H9 (cell line): ENCODE data around the gene SEC22B. TPM values are rescaled to one million over a fixed set of nuclear protein-coding genes. Genes with fewer than 3 reads are reported as not detected.
"Not testable (repeated sequence)": the region's sequence is repeated elsewhere in the genome, so short reads cannot be mapped to it uniquely, and the experiment has no call there.

Experiments
- DNase-seq: peaks from one replicate; pipeline ENCODE4 v3.0.0-alpha.2; 2017
- H2AFZ ChIP-seq: one replicate; pipeline ENCODE4 v1.6.1; 2013; ENCODE audit warnings: mild to moderate bottlenecking, low read length, control low read depth, moderate library complexity
- H2AK5ac ChIP-seq: 2 replicates; pipeline ENCODE4 v1.6.1; 2013; ENCODE audit warnings: low read length, control low read depth, mixed read lengths; ENCODE audit not compliant: insufficient read length
- H2BK120ac ChIP-seq: one replicate; pipeline ENCODE4 v1.6.1; 2013; ENCODE audit warnings: low read depth, mild to moderate bottlenecking, low read length, control low read depth, inconsistent platforms; ENCODE audit not compliant: poor library complexity, severe bottlenecking
- H2BK12ac ChIP-seq: 2 replicates; pipeline ENCODE4 v1.6.1; 2013; ENCODE audit warnings: low read length, control low read depth, mixed read lengths, low read depth; ENCODE audit not compliant: insufficient read length
- H2BK15ac ChIP-seq: 2 replicates; pipeline ENCODE4 v1.6.1; 2013; ENCODE audit warnings: low read depth, low read length, control low read depth
- H2BK20ac ChIP-seq: one replicate; pipeline ENCODE4 v1.6.1; 2013; ENCODE audit warnings: low read depth, mild to moderate bottlenecking, low read length, control low read depth, inconsistent platforms; ENCODE audit not compliant: poor library complexity, severe bottlenecking
- H2BK5ac ChIP-seq: 2 replicates; pipeline ENCODE4 v1.6.1; 2013; ENCODE audit warnings: low read length, control low read depth, mixed read lengths; ENCODE audit not compliant: insufficient read length
- H3K14ac ChIP-seq: 2 replicates; pipeline ENCODE4 v1.6.1; 2013; ENCODE audit warnings: low read length, control low read depth; ENCODE audit not compliant: insufficient read depth
- H3K18ac ChIP-seq: 2 replicates; pipeline ENCODE4 v1.6.1; 2013; ENCODE audit warnings: low read depth, mild to moderate bottlenecking, mixed read lengths, low read length, control low read depth; ENCODE audit not compliant: insufficient read length
- H3K23ac ChIP-seq: 2 replicates; pipeline ENCODE4 v1.6.1; 2013; ENCODE audit warnings: low read length, control low read depth, mixed read lengths, low read depth; ENCODE audit not compliant: insufficient read length
- H3K23me2 ChIP-seq: 2 replicates; pipeline ENCODE4 v1.6.1; 2013; ENCODE audit warnings: low read depth, mild to moderate bottlenecking, mixed read lengths, low read length, control low read depth; ENCODE audit not compliant: insufficient read length, poor library complexity, severe bottlenecking
- H3K27ac ChIP-seq: 2 replicates; pipeline ENCODE4 v1.5.1; 2013; ENCODE audit warnings: low read length, control low read depth, mixed read lengths, low read depth; ENCODE audit not compliant: insufficient read length
- H3K27me3 ChIP-seq: 2 replicates; pipeline ENCODE4 v1.6.1; 2013; ENCODE audit warnings: low read length, control low read depth, inconsistent platforms; ENCODE audit not compliant: insufficient read depth
- H3K4ac ChIP-seq: 2 replicates; pipeline ENCODE4 v1.6.1; 2013; ENCODE audit warnings: low read depth, mild to moderate bottlenecking, control low read depth, inconsistent platforms, low read length, moderate library complexity
- H3K4me1 ChIP-seq: 2 replicates; pipeline ENCODE4 v1.6.1; 2013; ENCODE audit warnings: low read length, control low read depth, inconsistent platforms; ENCODE audit not compliant: insufficient read depth
- H3K4me2 ChIP-seq: 2 replicates; pipeline ENCODE4 v1.6.1; 2013; ENCODE audit warnings: low read length, control low read depth, mixed read lengths; ENCODE audit not compliant: insufficient read length, insufficient read depth
- H3K56ac ChIP-seq: 2 replicates; pipeline ENCODE4 v1.6.1; 2013; ENCODE audit warnings: low read depth, mild to moderate bottlenecking, mixed read lengths, low read length, control low read depth; ENCODE audit not compliant: insufficient read length
- H3K79me1 ChIP-seq: 2 replicates; pipeline ENCODE4 v1.6.1; 2013; ENCODE audit warnings: low read depth, mild to moderate bottlenecking, moderate library complexity, low read length, control low read depth, inconsistent platforms; ENCODE audit not compliant: insufficient read depth, poor library complexity, severe bottlenecking
- H3K79me2 ChIP-seq: 2 replicates; pipeline ENCODE4 v1.6.1; 2013; ENCODE audit warnings: low read length, control low read depth, inconsistent platforms; ENCODE audit not compliant: insufficient read depth
- H3K9ac ChIP-seq: 2 replicates; pipeline ENCODE4 v1.6.1; 2013; ENCODE audit warnings: low read length, control low read depth, mixed read lengths; ENCODE audit not compliant: insufficient read length; ENCODE audit errors: extremely low read depth
- H3K9me3 ChIP-seq: one replicate; pipeline ENCODE4 v1.6.1; 2013; ENCODE audit warnings: low read depth, low read length, inconsistent platforms; ENCODE audit not compliant: control insufficient read depth
- H3T11ph ChIP-seq: one replicate; pipeline ENCODE4 v1.6.1; 2013; ENCODE audit warnings: mild to moderate bottlenecking, low read length, control low read depth, inconsistent platforms
- H4K20me1 ChIP-seq: one replicate; pipeline ENCODE4 v1.6.1; 2013; ENCODE audit not compliant: control insufficient read depth, insufficient read length, insufficient read depth
- H4K5ac ChIP-seq: 2 replicates; pipeline ENCODE4 v1.6.1; 2013; ENCODE audit warnings: low read depth, mild to moderate bottlenecking, mixed read lengths, low read length, control low read depth; ENCODE audit not compliant: insufficient read length
- H4K8ac ChIP-seq: replicated peaks from 2 replicates; pipeline ENCODE4 v1.6.1; 2013; ENCODE audit warnings: low read length, control low read depth, mixed read lengths, low read depth; ENCODE audit not compliant: insufficient read length
- H4K91ac ChIP-seq: 2 replicates; pipeline ENCODE4 v1.6.1; 2013; ENCODE audit warnings: low read depth, mild to moderate bottlenecking, moderate library complexity, mixed read lengths, low read length, control low read depth; ENCODE audit not compliant: insufficient read length
- H3K27ac Mint-ChIP-seq, 3 experiments: 2 replicates in 2 of 3; 3 replicates in 1 of 3; pipeline ENCODE4 v1.8.0; 2020 to 2021; ENCODE audit warnings: mixed read lengths in 3 of 3, mild to moderate bottlenecking in 1 of 3, moderate library complexity in 1 of 3
- H3K27me3 Mint-ChIP-seq: 2 replicates; pipeline ENCODE4 v1.8.0; 2021; ENCODE audit warnings: low read depth, mild to moderate bottlenecking, moderate library complexity, mixed read lengths
- H3K36me3 Mint-ChIP-seq, 3 experiments: 2 replicates in 2 of 3; 3 replicates in 1 of 3; pipeline ENCODE4 v1.8.0; 2020 to 2021; ENCODE audit warnings: low read depth in 3 of 3, mixed read lengths in 3 of 3; ENCODE audit not compliant: insufficient read depth in 1 of 3
- H3K4me1 Mint-ChIP-seq, 2 experiments: 2 replicates each; pipeline ENCODE4 v1.8.0; 2020; ENCODE audit warnings: mixed read lengths in 2 of 2
- H3K4me3 Mint-ChIP-seq, 2 experiments: 2 replicates in 1 of 2; 3 replicates in 1 of 2; pipeline ENCODE4 v1.8.0; 2020 to 2021; ENCODE audit warnings: mild to moderate bottlenecking in 2 of 2, mixed read lengths in 2 of 2, moderate library complexity in 1 of 2
- H3K9me3 Mint-ChIP-seq, 2 experiments: 2 replicates in 1 of 2; 3 replicates in 1 of 2; pipeline ENCODE4 v1.8.0; 2020; ENCODE audit warnings: mild to moderate bottlenecking in 2 of 2, mixed read lengths in 2 of 2, moderate library complexity in 1 of 2
- WGBS: extraction: QIAGEN DNeasy Blood & Tissue Kit; methylation state at CpG from one replicate; pipeline ENCODE4 v1.1.7; 2013; ENCODE audit warnings: missing lambda C conversion rate, low lambda C conversion rate, mixed read lengths; ENCODE audit not compliant: insufficient read length; ENCODE audit errors: extremely low coverage; 5-methylcytosine and 5-hydroxymethylcytosine counted together
- total RNA-seq: library from RNA; stranded (reverse); gene quantifications from 2 replicates; pipeline ENCODE4 v1.2.1, GENCODE V29; 2021

The SEC22B gene
- total RNA-seq, 1 experiment from 2014 or later, result 13.9 TPM

GRCh38 chr1:120188626-120189025 is 12.3 kb upstream of the SEC22B start:
- not testable (repeated sequence) for H3T11ph ChIP-seq, H4K5ac ChIP-seq, H3K56ac ChIP-seq, H3K79me2 ChIP-seq, H3K4me1 Mint-ChIP-seq, H3K23me2 ChIP-seq, H3K27me3 ChIP-seq, H3K9ac ChIP-seq, H4K20me1 ChIP-seq, H3K27ac ChIP-seq, H3K4me2 ChIP-seq, H3K27me3 Mint-ChIP-seq, H3K23ac ChIP-seq, H4K8ac ChIP-seq, H2BK15ac ChIP-seq, H2BK5ac ChIP-seq, H2AFZ ChIP-seq, H3K9me3 ChIP-seq, H4K91ac ChIP-seq, DNase-seq, H3K36me3 Mint-ChIP-seq, H3K18ac ChIP-seq, H3K14ac ChIP-seq, H3K79me1 ChIP-seq, H2BK20ac ChIP-seq, H2BK12ac ChIP-seq, H2AK5ac ChIP-seq, H3K9me3 Mint-ChIP-seq, H3K4ac ChIP-seq, H3K27ac Mint-ChIP-seq, H3K4me1 ChIP-seq, H2BK120ac ChIP-seq, H3K4me3 Mint-ChIP-seq
- no CpG with 5 or more reads among the region's 3 CpGs for WGBS

- not testable (repeated sequence) for H3K79me2 ChIP-seq, H3K23me2 ChIP-seq
- no CpG with 5 or more reads among the region's 2 CpGs for WGBS
Observed at GRCh38 chr1:120182176-120182707, 5.9 kb upstream of the SEC22B start.

More at GRCh38 chr1:120182176-120182707, 5.9 kb upstream of the SEC22B start:
- not testable (repeated sequence) for H4K8ac ChIP-seq, H3K9ac ChIP-seq, H2BK15ac ChIP-seq, H3K4me2 ChIP-seq, H3K23ac ChIP-seq, H3K27me3 Mint-ChIP-seq, H4K91ac ChIP-seq, H3K27ac Mint-ChIP-seq, H3K4me3 Mint-ChIP-seq, H3K9me3 Mint-ChIP-seq, H2BK12ac ChIP-seq, H3K36me3 Mint-ChIP-seq, H3K4me1 ChIP-seq, H3K9me3 ChIP-seq, DNase-seq, H2BK5ac ChIP-seq, H3K27me3 ChIP-seq, H3K27ac ChIP-seq, H2AFZ ChIP-seq, H3K18ac ChIP-seq, H4K20me1 ChIP-seq, H3K14ac ChIP-seq, H2BK120ac ChIP-seq, H2AK5ac ChIP-seq, H2BK20ac ChIP-seq, H3K56ac ChIP-seq, H3T11ph ChIP-seq, H4K5ac ChIP-seq, H3K4ac ChIP-seq, H3K79me1 ChIP-seq
- H3K4me1 Mint-ChIP-seq, result peaks cover 13 to 14% of the 10 kb centered on the region in 2 experiments
